Activated naive CD4-positive, alpha-beta T cell treated with anti-CD3 and anti-CD28 coated beads, Interleukin-2, amount 50 U/mL, for 72 hours (primary cell): ENCODE results near the gene ISM1. TPM values are rescaled to one million over a fixed set of nuclear protein-coding genes. Genes with fewer than 3 reads are reported as not detected.
A peak's percentile ranks its signal among the peaks of the same experiment; 100 is the strongest.

ENCODE experiments used
- ATAC-seq, 2 donors: fragments of 150-1000 bp; cut with Tn5 transposase; 2 replicates each; pipeline ENCODE4 v1.10.0; 2021; ENCODE audit warnings: mild to moderate bottlenecking in 2 of 2, moderate library complexity in 2 of 2
- DNase-seq, 2 donors: peaks; one replicate each; pipeline ENCODE4 v3.0.0; 2021 to 2022; ENCODE audit warnings: low spot score in 2 of 2
- H3K27ac Mint-ChIP-seq, 2 donors: one replicate each; pipeline ENCODE4 v1.8.0; 2022; ENCODE audit warnings: mild to moderate bottlenecking in 2 of 2, mixed read lengths in 2 of 2
- H3K36me3 Mint-ChIP-seq, 2 donors: one replicate each; pipeline ENCODE4 v1.8.0; 2022; ENCODE audit warnings: mixed read lengths in 2 of 2
- H3K9me3 Mint-ChIP-seq, 2 donors: one replicate each; pipeline ENCODE4 v1.8.0; 2022; ENCODE audit warnings: mixed read lengths in 2 of 2
- total RNA-seq, 2 donors: library from RNA; stranded (reverse); gene quantifications; one replicate each; pipeline ENCODE4 v1.2.3, GENCODE V29; 2022

Gene ISM1
- total RNA-seq, 2 donors from 2014 or later = 0.31 to 0.50 TPM

DNA sequence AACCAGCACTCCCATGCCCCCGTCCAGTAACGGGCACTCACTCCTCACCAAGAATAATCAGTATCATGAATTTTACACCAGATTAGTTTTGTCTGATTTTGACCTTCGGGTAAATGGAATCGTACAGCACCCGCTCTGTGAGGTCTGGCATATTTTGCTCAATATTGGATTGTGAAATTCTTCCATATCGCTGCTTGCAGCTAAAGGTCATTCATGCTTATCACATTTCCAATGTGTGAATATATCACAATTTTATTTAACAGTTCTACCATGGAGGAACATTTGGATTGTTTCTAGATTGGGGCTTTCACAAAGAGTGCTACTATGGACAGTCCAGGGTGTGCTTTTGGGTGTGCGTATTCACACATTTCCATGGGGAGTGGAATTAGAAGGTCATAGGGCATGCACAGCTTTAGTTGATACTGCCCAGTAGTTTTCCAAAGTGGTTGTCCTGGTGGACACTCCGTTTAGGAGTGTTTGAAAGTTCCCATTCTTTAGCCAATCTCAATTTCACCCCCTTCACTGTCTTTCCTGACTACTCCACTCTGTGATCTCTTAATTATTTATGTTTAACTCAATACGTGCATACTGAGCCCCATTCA is 86.6 kb downstream of the ISM1 start:
- H3K36me3 Mint-ChIP-seq = peaks cover 4 to 5% of the 10 kb centered on the region in 2 donors
- H3K9me3 Mint-ChIP-seq = peaks cover 0 to 4% of the 10 kb centered on the region in 2 donors
- ATAC-seq (no peak), DNase-seq (no peak)
- H3K27ac Mint-ChIP-seq = no peak overlapping the region

- no peak overlapping the region for H3K27ac Mint-ChIP-seq
- DNase-seq = no peak
- H3K36me3 Mint-ChIP-seq = peaks cover 4 to 5% of the 10 kb centered on the region in 2 donors
- ATAC-seq = peak; percentile 78 to 93
- H3K9me3 Mint-ChIP-seq = peaks cover 0 to 11% of the 10 kb centered on the region in 2 donors
These were observed 91.2 kb downstream of the ISM1 start for GRCh38 chr20:13312300-13312699.

DNA sequence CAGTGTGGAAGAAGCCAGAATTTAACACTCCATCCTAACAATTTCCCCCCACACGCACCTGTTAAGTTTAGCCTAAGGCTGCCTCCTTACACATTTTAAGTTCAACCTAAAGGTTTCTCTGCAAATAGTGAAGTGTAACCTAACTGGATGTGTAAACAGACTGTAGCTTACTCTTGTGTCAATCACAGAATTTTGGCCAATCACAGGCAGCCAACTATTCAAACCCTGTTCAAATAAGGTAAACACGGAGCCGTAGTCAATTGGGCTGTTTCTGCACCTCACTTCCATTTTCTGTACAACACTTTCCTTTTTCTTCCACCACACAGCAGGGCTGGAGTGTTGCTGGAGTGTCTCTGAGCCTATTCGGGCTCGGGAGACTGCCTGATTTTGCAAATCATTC is 92.1 kb downstream of the ISM1 start:
- H3K36me3 Mint-ChIP-seq = peaks cover 4 to 5% of the 10 kb centered on the region in 2 donors
- peaks cover 3 to 16% of the 10 kb centered on the region in 2 donors for H3K9me3 Mint-ChIP-seq
- no peak for DNase-seq
- no peak overlapping the region for H3K27ac Mint-ChIP-seq
- no peak for ATAC-seq

DNA sequence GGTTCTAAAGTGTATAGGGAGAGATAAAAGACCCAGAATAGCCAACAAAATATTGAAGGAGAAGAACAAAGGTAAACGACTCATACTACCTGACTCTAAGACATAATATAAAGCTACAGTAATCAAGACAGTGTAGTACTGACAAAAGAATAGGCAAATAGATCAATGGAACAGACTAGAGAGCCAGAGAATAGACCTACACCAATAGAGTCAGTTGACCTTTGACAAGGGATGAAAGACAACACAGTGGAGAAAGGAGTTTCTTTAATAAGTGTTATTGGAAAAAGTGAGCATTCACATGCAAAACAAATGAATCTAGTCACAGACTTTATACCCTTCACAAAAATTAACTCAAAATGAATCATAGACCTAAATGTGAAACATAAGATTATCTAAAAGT is 96.4 kb downstream of the ISM1 start:
- ATAC-seq (no peak), DNase-seq (no peak)
- Mint-ChIP-seq H3K27ac (no peak overlapping the region), H3K36me3 (no peaks in the 10 kb centered on the region), H3K9me3 (peaks cover 8 to 12% of the 10 kb centered on the region in 2 donors)

DNA sequence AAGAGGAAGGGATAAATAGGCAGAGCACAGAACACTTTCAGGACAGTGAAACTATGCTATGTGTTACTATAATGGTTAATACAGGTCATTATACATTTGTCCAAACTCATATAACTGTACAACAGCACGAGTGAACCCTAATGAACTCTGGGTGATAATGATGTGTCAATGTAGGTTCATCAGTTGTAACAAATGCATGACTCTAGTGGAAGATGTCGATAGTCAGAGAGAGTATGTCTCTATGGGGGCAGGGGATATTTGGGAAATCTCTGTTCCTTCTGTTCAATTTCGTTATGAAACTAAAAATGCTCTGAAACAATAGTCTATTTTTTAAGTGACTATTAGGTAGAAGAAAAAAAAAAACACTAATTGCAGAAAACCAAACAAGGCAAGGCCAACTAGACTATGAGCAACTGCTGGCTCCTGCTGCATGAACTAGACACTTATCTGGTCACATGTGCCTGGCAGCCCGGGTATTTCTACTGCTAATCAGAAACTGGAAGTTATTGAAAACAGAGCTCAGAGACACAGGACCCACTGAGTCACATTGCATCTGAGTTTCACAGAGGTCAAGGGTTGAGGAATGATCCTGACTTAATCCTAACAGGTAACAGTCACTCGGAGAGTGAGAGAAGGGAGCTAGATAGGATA is 97.9 kb downstream of the ISM1 start:
- peaks cover 8 to 12% of the 10 kb centered on the region in 2 donors for H3K9me3 Mint-ChIP-seq
- H3K36me3 Mint-ChIP-seq = no peaks in the 10 kb centered on the region
- peak overlapping the region in 1 of 2 donors; percentile 75 for H3K27ac Mint-ChIP-seq
- DNase-seq = no peak
- no peak for ATAC-seq

DNA sequence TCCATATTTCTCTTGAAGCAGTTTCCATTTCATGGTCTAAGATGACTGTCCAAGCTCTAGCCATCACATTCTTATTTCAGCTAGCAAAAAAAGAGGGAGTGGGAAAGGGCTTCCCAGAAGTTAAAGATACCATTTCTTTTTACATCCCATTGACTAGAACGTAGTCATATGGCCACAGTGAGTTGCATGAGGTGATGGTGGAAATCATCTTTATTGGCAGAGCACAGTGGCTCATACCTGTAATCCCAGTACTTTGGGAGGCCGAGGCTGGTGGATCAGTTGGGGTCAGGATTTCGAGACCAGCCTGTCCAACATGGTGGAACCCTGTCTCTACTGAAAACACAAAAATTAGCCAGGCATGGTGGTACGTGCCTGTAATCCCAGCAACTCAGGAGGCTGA is 99.6 kb downstream of the ISM1 start:
- ATAC-seq (no peak), DNase-seq (no peak)
- Mint-ChIP-seq H3K9me3 (peaks cover 8 to 12% of the 10 kb centered on the region in 2 donors), H3K27ac (no peak overlapping the region), H3K36me3 (no peaks in the 10 kb centered on the region)

GRCh38 chr20:13321416-13321815 is 100.3 kb downstream of the ISM1 start:
- no peak overlapping the region for H3K27ac Mint-ChIP-seq
- peaks cover 8 to 12% of the 10 kb centered on the region in 2 donors for H3K9me3 Mint-ChIP-seq
- ATAC-seq (no peak), DNase-seq (no peak)
- H3K36me3 Mint-ChIP-seq = no peaks in the 10 kb centered on the region

DNA sequence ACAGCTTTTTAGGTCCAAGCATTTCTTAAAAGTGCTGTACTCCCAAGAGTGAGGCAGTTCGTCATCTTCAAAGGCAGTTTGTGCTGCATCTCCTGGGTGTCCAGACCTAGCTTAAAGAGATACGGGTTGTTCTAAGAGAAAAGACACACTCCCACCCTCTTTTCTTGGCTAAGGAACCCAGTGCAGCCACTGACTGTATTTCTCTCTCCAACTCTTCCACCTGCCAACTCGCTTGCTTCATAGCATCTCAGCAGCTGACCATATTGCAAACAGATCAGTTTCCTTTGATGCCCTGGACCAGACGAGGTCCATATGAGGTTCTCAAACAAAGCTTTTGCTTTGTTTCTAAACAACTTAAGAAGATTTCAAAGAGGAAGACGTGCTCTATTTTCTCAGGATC is 101.1 kb downstream of the ISM1 start:
- no peak for ATAC-seq
- no peak for DNase-seq
- Mint-ChIP-seq H3K36me3 (no peaks in the 10 kb centered on the region), H3K9me3 (peaks cover 6 to 8% of the 10 kb centered on the region in 2 donors), H3K27ac (no peak overlapping the region)

- ATAC-seq (no peak), DNase-seq (no peak)
- Mint-ChIP-seq H3K9me3 (peaks cover 2 to 7% of the 10 kb centered on the region in 2 donors), H3K36me3 (no peaks in the 10 kb centered on the region), H3K27ac (no peak overlapping the region)
These were observed 101.5 kb downstream of the ISM1 start for GRCh38 chr20:13322621-13323020.

DNA sequence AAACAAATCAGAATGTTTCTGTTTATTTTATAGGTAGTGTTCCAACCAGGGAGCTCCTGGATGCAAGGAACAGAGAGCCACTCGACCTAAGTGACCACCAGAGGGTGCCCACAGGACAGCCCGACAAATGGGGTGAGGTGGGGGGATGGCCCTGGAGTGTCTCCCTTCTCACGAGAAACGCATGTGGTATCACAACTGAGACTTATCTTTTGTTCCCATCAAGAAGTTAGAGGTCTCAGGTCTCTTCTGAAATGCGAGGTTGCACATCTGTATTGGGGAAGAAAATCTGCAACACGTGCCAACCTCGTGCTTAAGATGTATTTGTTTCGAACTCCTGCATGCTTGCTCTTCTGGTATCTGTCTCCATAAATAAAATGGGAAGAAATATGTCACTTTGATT is 104.0 kb downstream of the ISM1 start:
- DNase-seq = no peak
- H3K27ac Mint-ChIP-seq = no peak overlapping the region

DNA sequence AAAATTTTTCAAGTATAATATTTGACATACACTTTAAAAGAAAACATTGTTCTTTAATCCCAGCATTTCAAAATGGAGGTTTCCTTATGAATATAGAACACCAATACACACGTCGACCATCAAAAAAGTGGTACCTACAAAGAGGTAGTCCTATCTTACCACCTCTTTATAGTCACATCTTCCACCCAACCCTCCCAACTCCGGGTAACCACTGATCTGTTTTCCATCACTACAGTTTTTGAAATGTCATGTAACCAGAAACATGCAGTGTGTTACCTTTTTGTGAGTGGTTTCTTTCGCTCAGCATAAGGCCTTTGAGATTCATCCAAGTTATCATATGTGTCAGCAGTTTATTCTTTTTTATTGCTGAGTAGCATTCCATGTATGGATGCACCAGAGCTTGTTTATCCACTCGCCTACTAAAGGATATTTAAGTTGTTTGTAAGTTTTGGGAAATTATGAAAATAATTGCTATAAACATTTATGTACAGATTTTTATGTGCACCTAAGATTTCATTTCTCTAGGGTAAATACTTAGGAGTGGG is 104.8 kb downstream of the ISM1 start:
- Mint-ChIP-seq H3K36me3 (no peaks in the 10 kb centered on the region), H3K27ac (no peak overlapping the region), H3K9me3 (no peaks in the 10 kb centered on the region)
- DNase-seq = no peak
- ATAC-seq = no peak

More for the DNA sequence above, 104.0 kb downstream of the ISM1 start:
- Mint-ChIP-seq H3K9me3 (no peaks in the 10 kb centered on the region), H3K36me3 (no peaks in the 10 kb centered on the region)
- no peak for ATAC-seq

- no peaks in the 10 kb centered on the region for H3K9me3 Mint-ChIP-seq
- no peak overlapping the region for H3K27ac Mint-ChIP-seq
- ATAC-seq = no peak
- H3K36me3 Mint-ChIP-seq = no peaks in the 10 kb centered on the region
- DNase-seq = no peak
These were observed 110.5 kb downstream of the ISM1 start for GRCh38 chr20:13331536-13331935.

GRCh38 chr20:13333036-13333435 is 112.0 kb downstream of the ISM1 start:
- no peaks in the 10 kb centered on the region for H3K36me3 Mint-ChIP-seq
- no peak for DNase-seq
- H3K27ac Mint-ChIP-seq = no peak overlapping the region
- no peak for ATAC-seq
- H3K9me3 Mint-ChIP-seq = peaks cover 0 to 7% of the 10 kb centered on the region in 2 donors

DNA sequence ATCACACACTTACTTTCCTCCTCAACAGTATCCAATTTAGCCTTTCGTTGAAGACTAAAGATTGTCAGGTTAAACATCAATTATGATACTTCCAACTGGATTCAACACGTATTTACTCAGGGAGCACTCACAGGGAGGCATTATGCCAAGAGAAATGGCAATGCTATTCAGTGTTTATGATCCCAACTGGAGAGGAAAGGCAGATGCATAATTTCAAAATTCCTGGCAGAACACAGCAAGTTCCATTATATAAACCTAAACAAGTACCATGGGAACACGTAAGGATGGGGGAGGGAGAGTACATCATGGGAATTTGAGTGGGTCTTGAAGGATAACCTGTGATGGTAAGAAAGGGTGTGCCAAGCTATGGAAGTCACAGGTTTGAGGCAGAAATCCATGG is 112.7 kb downstream of the ISM1 start:
- DNase-seq (no peak), ATAC-seq (no peak)
- Mint-ChIP-seq H3K36me3 (no peaks in the 10 kb centered on the region), H3K27ac (no peak overlapping the region), H3K9me3 (peaks cover 0 to 7% of the 10 kb centered on the region in 2 donors)

- H3K9me3 Mint-ChIP-seq = peaks cover 0 to 7% of the 10 kb centered on the region in 2 donors
- peak; percentile 41 to 64 for ATAC-seq
- DNase-seq = no peak
- H3K36me3 Mint-ChIP-seq = no peaks in the 10 kb centered on the region
- H3K27ac Mint-ChIP-seq = peak overlapping the region in 1 of 2 donors; percentile 9
These were observed 115.4 kb downstream of the ISM1 start for GRCh38 chr20:13336308-13337089.

GRCh38 chr20:13337090-13337784 is 116.2 kb downstream of the ISM1 start:
- ATAC-seq = peak in 1 of 2 donors; percentile 26
- Mint-ChIP-seq H3K36me3 (no peaks in the 10 kb centered on the region), H3K9me3 (peaks cover 0 to 7% of the 10 kb centered on the region in 2 donors), H3K27ac (peak overlapping the region in 1 of 2 donors; percentile 9)
- no peak for DNase-seq
